SK-MEL-5 (cell line): ENCODE results near the gene TRIM77. TPM values are rescaled to one million over a fixed set of nuclear protein-coding genes. Genes with fewer than 3 reads are reported as not detected.
"Not testable (repeated sequence)": the region's sequence is repeated elsewhere in the genome, so short reads cannot be mapped to it uniquely, and the experiment has no call there.

Experiments used
- DNase-seq: peaks from one replicate; pipeline ENCODE4 v3.0.0-alpha.2; 2016; ENCODE audit warnings: low read depth, low spot score
- in situ Hi-C: cut with HindIII; loops from 2 replicates; pipeline ENCODE4 v1.10.0; 2016; ENCODE audit warnings: low sequenced_read_pairs, high pct_unique_total_duplicates, low pct_unique_long_range_greater_than_20kb
- polyA plus RNA-seq, 2 experiments: library from polyadenylated mRNA; depleted of rRNA; stranded (reverse); fragments of >200 nt; gene quantifications; 2 replicates each; pipeline ENCODE4 v1.2.3, GENCODE V29; 2015
- total RNA-seq: library from RNA; depleted of rRNA; stranded (reverse); fragments of >200 nt; shearing (Covaris generic); gene quantifications from 2 replicates; pipeline ENCODE4 v1.2.3, GENCODE V29; 2014; rRNA removed

The TRIM77 gene
- total RNA-seq, result not detected in 2 replicates
- not detected in 2 replicates for polyA plus RNA-seq (2015; cell fraction: cytosol; rRNA removed)
- polyA plus RNA-seq (2015; cell fraction: nucleus; rRNA removed), result not detected in 2 replicates

- in situ Hi-C loops, DNase-seq: not testable (repeated sequence)
These were observed at the start of gene TRIM77 for GRCh38 chr11:89709999-89710398. TRIM77 (plus strand) TSS chr11:89710299; CDS start chr11:89710299, 0 bp downstream.

- in situ Hi-C loops, result no loop called here
- no peak for DNase-seq
These were observed 43.1 kb upstream of the TRIM77 start for GRCh38 chr11:89667001-89667400.

DNA sequence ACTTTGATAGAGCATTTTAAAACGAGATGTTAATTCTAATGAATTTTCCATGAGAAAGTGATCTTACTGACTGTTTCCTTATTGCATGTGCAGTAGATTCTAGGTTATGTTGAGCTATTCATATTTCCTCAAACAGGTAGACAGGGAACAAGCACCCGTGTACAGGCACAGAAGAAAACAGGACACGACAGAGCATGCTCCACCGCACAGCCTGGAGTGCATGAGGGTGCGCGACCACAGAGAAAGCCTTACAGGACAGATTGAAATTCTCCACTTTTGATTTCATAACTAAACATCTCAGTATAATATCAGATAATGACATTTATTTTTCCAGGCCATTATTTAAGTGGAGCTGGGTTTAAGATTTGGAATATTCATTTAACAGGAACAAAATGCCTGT is 41.9 kb upstream of the TRIM77 start:
- in situ Hi-C loops, result not testable (repeated sequence)

GRCh38 chr11:89669586-89669985 is 40.5 kb upstream of the TRIM77 start:
- in situ Hi-C loops, DNase-seq: not testable (repeated sequence)

More for the DNA sequence above, 41.9 kb upstream of the TRIM77 start:
- DNase-seq, result not testable (repeated sequence)

GRCh38 chr11:89669993-89670669 is 40.0 kb upstream of the TRIM77 start:
- DNase-seq, in situ Hi-C loops: not testable (repeated sequence)

GRCh38 chr11:89672547-89672946 is 37.6 kb upstream of the TRIM77 start:
- in situ Hi-C loops, DNase-seq: not testable (repeated sequence)

DNA sequence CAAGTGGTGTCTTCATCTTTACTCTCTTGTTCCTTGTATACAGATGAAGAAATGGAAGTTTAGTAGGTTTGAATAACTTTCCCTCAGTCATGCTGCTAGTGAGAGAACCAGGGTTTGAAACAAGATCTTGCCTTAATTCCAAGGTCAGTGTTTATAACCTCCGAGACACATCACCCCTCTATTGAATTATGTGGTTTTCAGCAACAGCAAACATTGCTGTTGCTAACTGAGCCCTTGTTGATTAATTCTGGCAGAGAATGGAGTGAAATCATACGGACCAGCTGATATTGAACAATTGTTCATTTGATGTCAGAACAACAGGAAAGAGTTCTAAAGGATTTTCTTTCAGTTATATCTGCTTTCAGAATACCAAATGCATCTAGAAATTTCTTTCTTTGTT is 36.7 kb upstream of the TRIM77 start:
- peak; percentile 3 for DNase-seq
- in situ Hi-C loops, result not testable (repeated sequence)

DNA sequence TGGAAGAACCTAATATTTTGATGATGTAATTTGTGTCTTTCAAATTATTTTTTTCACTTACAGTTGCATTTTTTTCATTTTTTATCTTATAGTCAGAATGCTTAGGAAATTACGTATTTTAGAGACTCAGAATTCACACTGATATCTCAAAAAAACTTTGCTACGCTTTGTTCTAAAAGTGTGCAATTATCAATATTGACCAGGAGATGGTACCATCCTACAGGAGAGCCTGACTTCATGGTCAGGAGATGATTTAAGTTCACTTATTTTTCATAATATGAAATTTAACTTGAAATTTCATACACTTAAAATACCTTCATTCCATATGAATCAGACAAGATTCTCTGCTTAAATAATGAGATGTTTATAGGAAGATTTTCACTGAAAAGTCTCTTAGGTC is 34.7 kb upstream of the TRIM77 start:
- DNase-seq, result peak; percentile 23
- in situ Hi-C loops, result not testable (repeated sequence)

- DNase-seq, in situ Hi-C loops: not testable (repeated sequence)
These were observed 34.2 kb upstream of the TRIM77 start for GRCh38 chr11:89675948-89676347.

- in situ Hi-C loops, result not testable (repeated sequence)
These were observed 3.0 kb upstream of the TRIM77 start for GRCh38 chr11:89707080-89707479.

GRCh38 chr11:89724866-89725498 is 14.9 kb downstream of the TRIM77 start:
- DNase-seq, in situ Hi-C loops: not testable (repeated sequence)

More at GRCh38 chr11:89707080-89707479, 3.0 kb upstream of the TRIM77 start:
- DNase-seq, result not testable (repeated sequence)

DNA sequence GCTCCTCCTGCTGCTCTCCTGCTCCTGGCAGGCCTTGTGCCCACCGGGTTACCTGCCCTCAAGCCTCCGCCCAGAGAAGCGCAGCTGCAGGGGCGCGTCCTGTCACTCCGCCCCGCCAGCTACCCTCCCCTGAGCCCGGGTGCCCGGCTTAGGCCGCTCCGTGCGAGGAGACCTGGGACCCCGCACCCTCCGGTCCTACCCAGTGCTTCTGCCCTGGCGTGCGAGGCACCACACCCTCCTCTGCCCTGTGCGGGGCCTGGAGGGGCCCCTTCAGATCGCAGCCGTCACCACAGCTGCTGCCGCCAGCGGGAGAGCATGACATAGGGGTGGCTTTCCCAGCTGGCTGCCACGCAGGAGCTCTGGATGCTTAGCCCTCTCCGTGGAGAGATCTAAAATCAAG is 20.1 kb downstream of the TRIM77 start:
- in situ Hi-C loops, DNase-seq: not testable (repeated sequence)

- in situ Hi-C loops, result no loop called here
- peak; percentile 30 for DNase-seq
These were observed 26.5 kb downstream of the TRIM77 start for GRCh38 chr11:89736566-89736965.

- no peak for DNase-seq
- in situ Hi-C loops, result no loop called here
These were observed 27.0 kb downstream of the TRIM77 start for GRCh38 chr11:89737116-89737515.

DNA sequence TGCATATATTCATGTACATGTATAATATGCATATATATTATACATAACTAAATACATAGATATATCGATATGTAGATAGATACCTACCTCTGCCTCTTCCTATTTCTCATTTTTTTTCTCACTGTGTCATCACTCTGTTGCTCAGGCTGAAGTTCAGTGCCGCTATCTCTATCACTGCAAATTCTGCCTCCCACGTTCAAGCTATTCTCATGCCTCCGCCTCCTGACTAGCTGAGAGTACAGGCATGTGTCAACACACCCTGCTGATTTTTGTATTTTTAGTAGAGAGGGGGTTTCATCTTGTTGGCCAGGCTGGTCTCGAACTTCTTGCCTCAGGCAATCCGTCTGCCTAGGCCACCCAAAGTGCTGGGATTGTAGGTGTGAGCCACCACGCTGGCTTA is 31.3 kb downstream of the TRIM77 start:
- in situ Hi-C loops, DNase-seq: not testable (repeated sequence)

- in situ Hi-C loops, DNase-seq: not testable (repeated sequence)
These were observed 34.1 kb downstream of the TRIM77 start for GRCh38 chr11:89744158-89744557.

DNA sequence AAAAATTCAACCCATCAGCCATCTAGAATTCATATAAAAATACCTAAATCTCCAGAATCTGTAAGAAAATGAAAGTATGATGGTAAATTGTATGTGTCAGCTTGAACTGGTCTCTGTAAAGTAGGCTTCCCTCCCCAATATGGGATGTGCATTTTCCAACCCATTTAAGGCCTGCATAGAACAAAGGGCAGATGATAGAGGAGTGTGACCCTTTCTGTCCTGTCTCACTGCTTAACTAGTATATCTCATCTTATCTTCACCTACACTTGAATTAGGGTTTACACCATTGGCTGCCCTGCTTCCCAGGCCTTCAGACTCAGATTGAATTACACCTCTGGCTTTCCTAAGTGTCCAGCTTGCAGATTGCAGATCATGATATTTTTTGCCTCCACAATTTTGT is 40.7 kb downstream of the TRIM77 start:
- DNase-seq, in situ Hi-C loops: not testable (repeated sequence)
